Rectal smooth muscle tissue (tissue), 1 donor: ENCODE data around the gene DNAAF5.

Experiments
- H3K27ac ChIP-seq: one replicate; pipeline ENCODE4 v1.7.0; 2013; ENCODE audit warnings: low read depth, low read length, inconsistent platforms
- H3K27me3 ChIP-seq: one replicate; pipeline ENCODE4 v1.7.0; 2013; ENCODE audit warnings: low read length; ENCODE audit not compliant: control insufficient read depth, insufficient read depth
- H3K36me3 ChIP-seq: one replicate; pipeline ENCODE4 v1.7.0; 2013; ENCODE audit warnings: low read length; ENCODE audit not compliant: control insufficient read depth, insufficient read depth
- H3K4me1 ChIP-seq: one replicate; pipeline ENCODE4 v1.7.0; 2013; ENCODE audit warnings: low read length; ENCODE audit not compliant: control insufficient read depth, insufficient read depth
- H3K4me3 ChIP-seq: one replicate; pipeline ENCODE4 v1.7.0; 2013; ENCODE audit warnings: low read length
- H3K9ac ChIP-seq: one replicate; pipeline ENCODE4 v1.7.0; 2013; ENCODE audit warnings: low read length

DNAAF5 gene

GRCh38 chr7:816300-816750 lies 89.8 kb downstream of the DNAAF5 start:
- H3K9ac ChIP-seq = no peak overlapping the region

GRCh38 chr7:816751-817671 lies 90.5 kb downstream of the DNAAF5 start:
- peak overlapping the region; percentile 85 for H3K4me3 ChIP-seq
- peak overlapping the region; percentile 76 for H3K27ac ChIP-seq
- H3K27me3 ChIP-seq = no peaks in the 10 kb centered on the region
- no peaks in the 10 kb centered on the region for H3K36me3 ChIP-seq
- peaks cover 32% of the 10 kb centered on the region for H3K4me1 ChIP-seq
- H3K9ac ChIP-seq = peak overlapping the region; percentile 25

More at GRCh38 chr7:816300-816750, 89.8 kb downstream of the DNAAF5 start:
- no peaks in the 10 kb centered on the region for H3K36me3 ChIP-seq
- peak overlapping the region; percentile 87 for H3K27ac ChIP-seq
- no peaks in the 10 kb centered on the region for H3K27me3 ChIP-seq
- peak overlapping the region; percentile 63 for H3K4me3 ChIP-seq
- peaks cover 26% of the 10 kb centered on the region for H3K4me1 ChIP-seq

DNA sequence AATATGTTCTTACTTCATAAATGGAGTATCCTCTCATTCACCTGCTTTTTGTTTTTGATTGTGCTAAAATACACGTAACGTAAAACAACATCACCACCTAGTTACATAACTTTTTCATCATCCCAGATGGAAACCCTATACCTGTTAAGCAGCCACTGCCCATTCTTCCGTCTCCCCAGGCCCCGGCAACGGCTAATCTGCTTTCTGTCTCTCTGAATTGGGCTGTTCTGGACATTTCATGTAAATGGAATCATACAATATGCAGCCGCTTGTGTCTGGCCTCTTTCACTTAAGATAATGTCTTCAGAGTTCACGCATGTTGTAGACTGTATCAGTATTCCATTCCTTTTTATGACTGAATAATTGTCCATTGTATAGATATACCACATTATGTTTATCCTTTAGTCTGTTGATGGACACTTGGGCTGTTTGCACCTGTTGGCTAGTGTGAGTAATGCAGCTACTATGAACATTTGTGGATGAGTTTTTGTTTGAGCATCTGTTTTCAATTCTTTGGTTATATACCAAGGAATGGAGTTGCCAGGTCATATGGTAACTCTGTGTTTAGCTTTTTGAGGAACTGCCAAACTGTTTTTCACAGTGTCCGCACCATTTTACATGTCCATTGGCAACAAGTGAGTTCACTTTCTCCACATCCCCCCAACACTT lies 91.7 kb downstream of the DNAAF5 start:
- no peaks in the 10 kb centered on the region for H3K36me3 ChIP-seq
- peaks cover 36% of the 10 kb centered on the region for H3K4me1 ChIP-seq
- no peaks in the 10 kb centered on the region for H3K27me3 ChIP-seq
- no peak overlapping the region for H3K9ac ChIP-seq
- no peak overlapping the region for H3K27ac ChIP-seq
- H3K4me3 ChIP-seq = no peak overlapping the region

DNA sequence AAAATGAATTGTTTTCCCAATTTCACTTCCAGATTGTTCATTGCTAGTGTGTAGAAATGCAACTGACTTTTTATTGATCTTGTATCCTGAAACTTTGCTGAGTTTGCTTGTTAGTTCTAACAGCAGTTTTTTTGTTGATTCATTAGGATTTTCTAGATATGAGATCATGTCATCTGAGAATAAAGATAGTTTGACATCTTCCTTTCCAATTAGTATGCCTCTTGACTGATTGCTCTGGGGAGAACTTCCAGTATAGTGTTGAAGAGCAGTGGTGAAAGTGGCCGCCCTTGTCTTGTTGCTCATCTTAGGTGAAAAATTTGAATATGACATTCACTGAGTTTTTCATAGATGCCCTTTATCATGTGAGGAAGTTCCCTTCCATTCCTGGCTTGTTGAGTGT lies 93.8 kb downstream of the DNAAF5 start:
- H3K27ac ChIP-seq = no peak overlapping the region

DNA sequence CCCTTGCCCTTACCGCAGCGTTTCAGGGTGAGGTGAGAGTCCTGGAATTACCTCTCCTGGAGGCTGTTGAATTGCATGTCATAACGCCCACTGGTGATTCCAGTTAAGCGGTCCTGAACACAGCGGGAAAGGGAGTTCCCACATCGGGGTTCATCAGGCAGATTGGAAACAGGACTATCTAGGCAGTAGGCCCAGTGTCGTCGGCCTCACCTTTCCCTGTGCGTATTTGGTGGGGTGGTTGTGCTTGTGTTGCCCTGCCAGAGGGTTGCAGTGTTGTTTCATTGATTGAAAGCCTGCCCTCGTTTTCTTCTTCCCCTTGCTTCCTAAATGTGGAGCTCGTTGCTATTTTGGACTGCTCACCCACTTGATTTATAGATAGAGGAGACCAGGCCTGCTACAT lies 95.2 kb downstream of the DNAAF5 start:
- Histone ChIP-seq H3K27me3 (no peaks in the 10 kb centered on the region), H3K9ac (no peak overlapping the region), H3K4me1 (peaks cover 38% of the 10 kb centered on the region), H3K27ac (peak overlapping the region; percentile 68), H3K36me3 (no peaks in the 10 kb centered on the region), H3K4me3 (peak overlapping the region; percentile 7)

More for the DNA sequence above, 93.8 kb downstream of the DNAAF5 start:
- H3K4me1 ChIP-seq = peaks cover 36% of the 10 kb centered on the region
- H3K9ac ChIP-seq = no peak overlapping the region
- H3K4me3 ChIP-seq = no peak overlapping the region
- H3K27me3 ChIP-seq = no peaks in the 10 kb centered on the region
- H3K36me3 ChIP-seq = no peaks in the 10 kb centered on the region

DNA sequence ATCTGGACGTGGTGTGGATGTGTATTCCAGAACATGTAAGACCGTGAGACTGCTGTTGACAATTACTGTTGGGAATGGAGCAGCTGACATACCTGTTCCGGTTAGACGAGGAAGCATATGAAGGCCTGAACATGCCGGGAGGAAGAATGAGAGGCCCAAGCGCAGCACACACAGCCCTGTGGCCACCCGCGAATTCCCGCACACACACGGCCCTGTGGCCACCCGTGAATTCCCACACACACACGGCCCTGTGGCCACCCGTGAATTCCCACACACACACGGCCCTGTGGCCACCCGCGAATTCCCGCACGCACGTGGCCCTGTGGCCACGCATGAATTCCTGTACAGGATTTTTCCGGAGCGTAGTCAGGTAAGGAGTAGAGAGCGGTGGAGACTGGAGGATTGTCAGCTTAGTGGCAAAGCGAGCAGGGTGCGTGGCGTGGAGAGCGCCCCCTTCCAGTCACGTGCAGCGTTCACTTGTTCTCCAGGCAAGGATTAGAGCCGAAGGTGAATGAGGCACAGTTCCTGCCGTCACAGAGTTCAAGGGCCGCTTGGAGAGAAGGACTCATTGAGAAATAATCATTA lies 96.3 kb downstream of the DNAAF5 start:
- H3K9ac ChIP-seq = no peak overlapping the region
- peak overlapping the region; percentile 68 for H3K27ac ChIP-seq
- no peaks in the 10 kb centered on the region for H3K36me3 ChIP-seq
- no peak overlapping the region for H3K4me3 ChIP-seq
- H3K4me1 ChIP-seq = peaks cover 31% of the 10 kb centered on the region
- no peaks in the 10 kb centered on the region for H3K27me3 ChIP-seq

GRCh38 chr7:823649-824048 lies 97.2 kb downstream of the DNAAF5 start:
- H3K27me3 ChIP-seq = no peaks in the 10 kb centered on the region
- no peak overlapping the region for H3K9ac ChIP-seq
- H3K4me1 ChIP-seq = peaks cover 27% of the 10 kb centered on the region
- no peak overlapping the region for H3K4me3 ChIP-seq
- no peaks in the 10 kb centered on the region for H3K36me3 ChIP-seq
- peak overlapping the region; percentile 68 for H3K27ac ChIP-seq

DNA sequence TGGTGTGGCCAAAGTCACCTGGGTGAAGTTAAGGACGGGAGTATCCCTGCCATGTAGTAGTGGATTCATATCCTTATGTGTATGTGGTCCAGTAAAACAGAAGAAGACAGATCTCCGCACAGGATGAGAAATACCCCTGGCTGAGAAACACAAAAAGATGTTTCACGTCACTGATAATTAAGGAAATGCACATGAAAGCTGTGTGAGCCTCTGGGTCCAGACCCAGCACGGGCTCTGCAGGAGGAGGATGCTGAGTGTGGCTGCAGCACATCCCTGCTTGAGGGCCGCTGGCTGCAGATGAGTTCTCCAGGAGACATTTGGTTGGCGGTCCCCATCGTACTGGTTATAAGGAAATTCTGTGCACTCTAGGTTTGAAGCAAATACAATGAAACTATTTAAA lies 97.6 kb downstream of the DNAAF5 start:
- Histone ChIP-seq H3K36me3 (no peaks in the 10 kb centered on the region), H3K4me1 (peaks cover 31% of the 10 kb centered on the region), H3K27ac (peak overlapping the region; percentile 10), H3K4me3 (no peak overlapping the region), H3K9ac (no peak overlapping the region), H3K27me3 (no peaks in the 10 kb centered on the region)

DNA sequence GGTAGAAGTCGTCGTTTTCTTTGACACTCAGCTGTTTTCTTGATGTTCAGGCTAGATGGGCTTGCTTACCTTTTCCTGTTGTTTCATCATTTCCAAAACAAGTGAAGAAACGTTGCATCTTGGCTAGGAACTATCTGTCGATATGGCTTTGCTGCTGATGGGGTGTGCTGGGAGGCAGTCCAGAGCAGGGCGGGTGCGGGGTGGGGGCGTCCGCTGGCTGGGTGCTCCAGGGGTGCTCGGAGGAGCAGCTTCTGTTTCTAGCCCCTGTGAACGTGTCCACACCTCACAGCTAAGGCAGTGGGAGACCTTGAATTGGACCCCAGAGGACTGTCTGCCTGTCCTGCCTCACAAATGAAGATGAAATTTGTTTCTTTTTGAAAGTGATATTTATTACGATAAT lies 98.2 kb downstream of the DNAAF5 start:
- peaks cover 33% of the 10 kb centered on the region for H3K4me1 ChIP-seq
- H3K9ac ChIP-seq = no peak overlapping the region
- H3K27ac ChIP-seq = peak overlapping the region; percentile 40
- no peak overlapping the region for H3K4me3 ChIP-seq
- H3K36me3 ChIP-seq = no peaks in the 10 kb centered on the region
- no peaks in the 10 kb centered on the region for H3K27me3 ChIP-seq

DNA sequence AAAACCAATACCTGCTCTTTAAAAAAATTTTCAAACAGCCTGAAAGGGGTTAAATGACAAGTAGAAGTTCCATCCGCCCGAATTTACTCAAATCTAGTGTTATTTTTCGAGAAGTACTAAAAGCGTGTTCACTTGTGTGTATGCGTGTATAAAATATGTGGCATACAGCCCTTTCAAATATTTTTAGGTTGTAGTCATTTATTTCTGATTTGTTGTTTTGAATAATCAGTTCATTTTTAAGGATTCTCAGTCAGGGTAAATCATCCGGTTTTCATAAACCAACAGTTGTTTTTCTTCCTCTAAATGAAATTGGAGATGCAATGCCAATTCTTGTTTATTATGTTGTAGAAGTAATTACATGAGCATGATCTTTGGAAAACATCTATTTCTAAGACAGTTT lies 98.9 kb downstream of the DNAAF5 start:
- Histone ChIP-seq H3K4me1 (peaks cover 38% of the 10 kb centered on the region), H3K36me3 (no peaks in the 10 kb centered on the region), H3K9ac (no peak overlapping the region), H3K4me3 (no peak overlapping the region), H3K27ac (peak overlapping the region; percentile 3), H3K27me3 (no peaks in the 10 kb centered on the region)

DNA sequence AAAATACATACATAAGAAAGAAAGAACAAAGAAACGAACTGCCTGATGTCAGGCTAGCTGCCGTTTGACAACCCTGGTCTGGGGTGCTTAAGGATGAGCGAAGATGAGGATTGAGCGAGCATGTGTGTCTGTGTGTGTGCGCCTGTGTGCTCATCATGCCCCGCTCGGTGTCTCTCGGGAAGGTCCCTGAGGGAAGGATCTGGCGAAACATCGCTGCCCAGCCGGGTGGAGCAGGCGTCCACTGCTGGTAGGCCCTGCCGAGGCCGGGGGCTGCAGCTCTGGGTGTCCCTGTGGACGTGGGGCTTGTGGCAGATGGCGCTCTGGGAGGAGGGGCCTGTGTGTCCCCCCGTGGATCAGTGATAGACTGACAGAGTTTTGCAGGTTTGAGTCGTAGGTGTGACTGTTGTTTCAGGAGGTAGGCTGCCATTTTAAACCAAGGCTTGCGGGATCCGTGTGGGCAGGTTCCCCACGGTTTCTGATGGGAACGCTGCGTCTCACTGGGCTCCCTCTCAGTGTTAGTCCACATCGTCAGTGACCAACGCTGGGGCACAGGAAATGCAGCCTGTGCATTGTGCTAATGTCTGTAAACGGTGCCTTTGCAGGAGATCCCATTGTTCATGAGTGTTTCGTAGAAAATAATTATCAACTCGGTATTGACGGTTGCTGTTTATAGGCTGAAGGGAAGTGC lies 99.9 kb downstream of the DNAAF5 start:
- no peaks in the 10 kb centered on the region for H3K27me3 ChIP-seq
- H3K36me3 ChIP-seq = no peaks in the 10 kb centered on the region
- peak overlapping the region; percentile 26 for H3K27ac ChIP-seq
- peaks cover 45% of the 10 kb centered on the region for H3K4me1 ChIP-seq
- no peak overlapping the region for H3K4me3 ChIP-seq
- no peak overlapping the region for H3K9ac ChIP-seq
